ENCODE data around the gene HID1.

DNA sequence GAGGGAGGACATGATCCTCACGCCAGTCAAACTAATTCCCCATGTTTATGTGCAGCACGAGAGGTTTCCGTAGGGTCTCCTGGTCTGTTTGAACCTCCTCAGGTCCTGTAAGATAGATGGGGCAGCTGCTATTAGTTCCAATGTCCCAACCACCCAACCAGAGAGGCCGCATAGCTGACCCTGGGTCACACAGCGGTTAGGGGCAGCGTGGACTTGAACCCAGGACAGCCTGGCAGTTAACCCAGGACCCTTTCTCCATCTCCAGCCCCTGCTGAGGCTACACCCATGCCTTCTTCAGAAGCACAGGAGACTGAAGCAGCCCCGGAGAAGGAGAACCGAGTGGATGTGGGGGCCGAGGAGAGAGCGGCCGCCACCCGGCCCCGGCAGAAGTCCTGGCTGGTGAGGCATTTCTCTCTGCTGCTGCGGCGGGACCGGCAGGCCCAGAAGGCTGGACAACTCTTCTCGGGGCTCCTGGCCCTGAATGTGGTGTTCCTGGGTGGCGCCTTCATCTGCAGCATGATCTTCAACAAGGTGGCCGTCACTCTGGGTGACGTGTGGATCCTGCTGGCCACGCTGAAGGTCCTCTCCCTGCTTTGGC is 31.3 kb downstream of the HID1 start:
- no peak for TF ChIP-seq ARNTL (CRISPR knock-in tag; IDR thresholded peaks at IDR 0.05; ENCODE audit: borderline replicate concordance, low read depth)
- TF ChIP-seq, protein P1, sequence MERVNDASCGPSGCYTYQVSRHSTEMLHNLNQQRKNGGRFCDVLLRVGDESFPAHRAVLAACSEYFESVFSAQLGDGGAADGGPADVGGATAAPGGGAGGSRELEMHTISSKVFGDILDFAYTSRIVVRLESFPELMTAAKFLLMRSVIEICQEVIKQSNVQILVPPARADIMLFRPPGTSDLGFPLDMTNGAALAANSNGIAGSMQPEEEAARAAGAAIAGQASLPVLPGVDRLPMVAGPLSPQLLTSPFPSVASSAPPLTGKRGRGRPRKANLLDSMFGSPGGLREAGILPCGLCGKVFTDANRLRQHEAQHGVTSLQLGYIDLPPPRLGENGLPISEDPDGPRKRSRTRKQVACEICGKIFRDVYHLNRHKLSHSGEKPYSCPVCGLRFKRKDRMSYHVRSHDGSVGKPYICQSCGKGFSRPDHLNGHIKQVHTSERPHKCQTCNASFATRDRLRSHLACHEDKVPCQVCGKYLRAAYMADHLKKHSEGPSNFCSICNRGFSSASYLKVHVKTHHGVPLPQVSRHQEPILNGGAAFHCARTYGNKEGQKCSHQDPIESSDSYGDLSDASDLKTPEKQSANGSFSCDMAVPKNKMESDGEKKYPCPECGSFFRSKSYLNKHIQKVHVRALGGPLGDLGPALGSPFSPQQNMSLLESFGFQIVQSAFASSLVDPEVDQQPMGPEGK (CRISPR knock-in tag; IDR thresholded peaks at IDR 0.05; ENCODE audit: borderline replicate concordance): no peak
- TF ChIP-seq ISL1 (CRISPR knock-in tag; IDR thresholded peaks at IDR 0.05): no peak
- no peak for TF ChIP-seq CSDC2 (CRISPR knock-in tag; IDR thresholded peaks at IDR 0.05)

All from SK-N-SH treated with all-trans-retinoic acid at 6 μM for 48 hours (cell line).